H1 (cell line): ENCODE results near the gene SLC13A4. TPM values are rescaled to one million over a fixed set of nuclear protein-coding genes. Genes with fewer than 3 reads are reported as not detected.

Source experiments
- CTCF ChIA-PET: fragments of 300-600 bp; sonication (Branson Sonifier 250); formaldehyde crosslinking; loops from one replicate; lab custom pipeline; 2021; ENCODE audit not compliant: partially characterized antibody; lab: Charles Lee
- POLR2A ChIA-PET: fragments of 300-600 bp; sonication (Branson Sonifier 250); formaldehyde crosslinking; loops from one replicate; lab custom pipeline; 2021; ENCODE audit warnings: inconsistent platforms; ENCODE audit not compliant: partially characterized antibody; lab: Charles Lee
- DNase-seq, 2 experiments: peaks; one replicate each; pipeline versions ENCODE4 v3.0.0 to v3.0.0-alpha.2; 2010 to 2022; ENCODE audit warnings: low spot score in 2 of 2, low read depth in 1 of 2, mixed read lengths in 1 of 2
- FAIRE-seq: peaks from 2 replicates; lab custom pipeline; 2011; peaks lifted over from hg19 to GRCh38; lab: Jason Lieb, UNC
- H2AFZ ChIP-seq: 2 replicates; pipeline ENCODE4 v1.8.1; 2012; ENCODE audit warnings: low read length, inconsistent platforms
- H2AK5ac ChIP-seq: 2 replicates; pipeline ENCODE4 v1.6.1; 2013; ENCODE audit warnings: low read depth, low read length
- H2BK120ac ChIP-seq: replicated peaks from 2 replicates; pipeline ENCODE3; 2013; ENCODE audit warnings: low read depth, low read length, inconsistent platforms
- H2BK12ac ChIP-seq: 2 replicates; pipeline ENCODE4 v1.6.1; 2013; ENCODE audit warnings: low read depth, low read length
- H2BK15ac ChIP-seq: 2 replicates; pipeline ENCODE4 v1.6.1; 2013; ENCODE audit warnings: low read length
- H2BK20ac ChIP-seq: 2 replicates; pipeline ENCODE4 v1.6.1; 2013; ENCODE audit warnings: low read length
- H2BK5ac ChIP-seq: 2 replicates; pipeline ENCODE4 v1.6.1; 2013; ENCODE audit warnings: low read depth, low read length
- H3K14ac ChIP-seq: 2 replicates; pipeline ENCODE4 v1.6.1; 2013; ENCODE audit warnings: inconsistent platforms; ENCODE audit not compliant: insufficient read length
- H3K18ac ChIP-seq: 2 replicates; pipeline ENCODE4 v1.6.1; 2013; ENCODE audit warnings: low read length; ENCODE audit errors: extremely low read depth
- H3K23ac ChIP-seq: 2 replicates; pipeline ENCODE4 v1.6.1; 2013; ENCODE audit warnings: inconsistent platforms; ENCODE audit not compliant: insufficient read length
- H3K23me2 ChIP-seq: 2 replicates; pipeline ENCODE4 v1.6.1; 2013; ENCODE audit warnings: low read depth, low read length
- H3K27ac ChIP-seq: 2 replicates; pipeline ENCODE4 v1.6.1; 2011; ENCODE audit warnings: low read depth, low read length, inconsistent platforms
- H3K27me3 ChIP-seq, 4 experiments: replicated peaks in 1 of 4; 1 replicate in 1 of 4; 2 replicates in 3 of 4; pipeline versions ENCODE4 v1.6.1 to v1.8.1; 2011 to 2013; ENCODE audit warnings: low read length in 3 of 4, mild to moderate bottlenecking in 3 of 4, inconsistent platforms in 2 of 4, mixed read lengths in 2 of 4, moderate library complexity in 1 of 4; ENCODE audit not compliant: control insufficient read depth in 3 of 4, insufficient read depth in 3 of 4; ENCODE audit errors: extremely low read depth in 1 of 4
- H3K36me3 ChIP-seq, 4 experiments: 2 replicates each; pipeline versions ENCODE4 v1.6.1 to v1.8.1; 2011 to 2013; ENCODE audit warnings: mild to moderate bottlenecking in 4 of 4, low read length in 3 of 4, moderate library complexity in 2 of 4, control low read depth in 1 of 4, inconsistent platforms in 1 of 4; ENCODE audit not compliant: insufficient read depth in 4 of 4, control insufficient read depth in 2 of 4
- H3K4ac ChIP-seq: replicated peaks from 2 replicates; pipeline ENCODE3; 2013; ENCODE audit warnings: low read length, low read depth, mixed read lengths, inconsistent platforms; ENCODE audit not compliant: insufficient read length
- H3K4me1 ChIP-seq, 4 experiments: replicated peaks in 1 of 4; 1 replicate in 1 of 4; 2 replicates in 3 of 4; pipeline versions ENCODE4 v1.6.1 to v1.8.1; 2011 to 2013; ENCODE audit warnings: low read length in 3 of 4, inconsistent platforms in 2 of 4, mixed read lengths in 1 of 4; ENCODE audit not compliant: insufficient read depth in 4 of 4, control insufficient read depth in 3 of 4
- H3K4me2 ChIP-seq, 2 experiments: 2 replicates each; pipeline versions ENCODE4 v1.6.1 to v1.8.1; 2011 to 2013; ENCODE audit warnings: low read depth in 2 of 2, low read length in 2 of 2, control low read depth in 1 of 2, inconsistent platforms in 1 of 2, mild to moderate bottlenecking in 1 of 2; ENCODE audit not compliant: insufficient read depth in 1 of 2
- H3K4me3 ChIP-seq, 4 experiments: fragments of 200-600, 300-600 bp in 1 of 4; sonication (generic), shearing (Covaris generic), sonication (Bioruptor Twin) in 1 of 4; 2 replicates each; pipeline versions ENCODE4 v1.5.1 to v1.8.1; 2011 to 2016; ENCODE audit warnings: low read length in 4 of 4, low read depth in 3 of 4, control low read depth in 2 of 4, inconsistent platforms in 2 of 4, mild to moderate bottlenecking in 2 of 4, mixed read lengths in 1 of 4, moderate library complexity in 1 of 4; ENCODE audit not compliant: insufficient read depth in 2 of 4; ENCODE audit errors: extremely low read depth in 1 of 4
- H3K56ac ChIP-seq: replicated peaks from 2 replicates; pipeline ENCODE3; 2013; ENCODE audit warnings: low read depth, mild to moderate bottlenecking, mixed read lengths, low read length, inconsistent platforms; ENCODE audit not compliant: insufficient read length
- H3K79me1 ChIP-seq: 2 replicates; pipeline ENCODE4 v1.6.1; 2013; ENCODE audit warnings: low read depth, low read length, control low read depth
- H3K79me2 ChIP-seq, 2 experiments: 2 replicates each; pipeline versions ENCODE4 v1.6.1 to v1.8.1; 2012 to 2013; ENCODE audit warnings: low read length in 2 of 2, mild to moderate bottlenecking in 2 of 2, inconsistent platforms in 1 of 2; ENCODE audit not compliant: insufficient read depth in 2 of 2, control insufficient read depth in 1 of 2
- H3K9ac ChIP-seq, 4 experiments: replicated peaks in 1 of 4; 1 replicate in 1 of 4; 2 replicates in 3 of 4; pipeline versions ENCODE4 v1.6.1 to v1.8.1; 2011 to 2013; ENCODE audit warnings: low read depth in 3 of 4, low read length in 3 of 4, control low read depth in 2 of 4, mild to moderate bottlenecking in 2 of 4, moderate library complexity in 2 of 4, inconsistent platforms in 1 of 4; ENCODE audit errors: extremely low read depth in 1 of 4
- H3K9me3 ChIP-seq, 2 experiments: 2 replicates each; pipeline versions ENCODE4 v1.6.1 to v1.8.1; 2012 to 2013; ENCODE audit warnings: mild to moderate bottlenecking in 2 of 2, moderate library complexity in 2 of 2, control low read depth in 1 of 2, inconsistent platforms in 1 of 2, low read depth in 1 of 2, low read length in 1 of 2, mixed read lengths in 1 of 2; ENCODE audit not compliant: insufficient read depth in 2 of 2
- H4K20me1 ChIP-seq, 2 experiments: replicated peaks in 1 of 2; 2 replicates each; pipeline versions ENCODE3 to v1.8.1; 2011 to 2013; ENCODE audit warnings: inconsistent platforms in 2 of 2, low read length in 2 of 2, mild to moderate bottlenecking in 1 of 2; ENCODE audit not compliant: insufficient read depth in 2 of 2, control insufficient read depth in 1 of 2
- H4K5ac ChIP-seq: 2 replicates; pipeline ENCODE4 v1.6.1; 2013; ENCODE audit warnings: low read length, low read depth, mixed read lengths, inconsistent platforms; ENCODE audit not compliant: insufficient read length
- H4K8ac ChIP-seq: 2 replicates; pipeline ENCODE4 v1.8.0; 2013; ENCODE audit warnings: mild to moderate bottlenecking, moderate library complexity, low read length, inconsistent platforms; ENCODE audit not compliant: insufficient read depth; ENCODE audit errors: extremely low read depth
- H4K91ac ChIP-seq: replicated peaks from 2 replicates; pipeline ENCODE3; 2013; ENCODE audit warnings: low read length, mixed read lengths, inconsistent platforms; ENCODE audit not compliant: insufficient read length
- BCL11A ChIP-seq, 2 experiments: IDR thresholded peaks; one replicate each; pipeline ENCODE4 v1.6.1; 2011; ENCODE audit warnings: low read depth in 2 of 2, low read length in 2 of 2, mild to moderate bottlenecking in 2 of 2
- CTCF ChIP-seq, 3 experiments: IDR thresholded peaks; 1 replicate in 2 of 3; 2 replicates in 1 of 3; pipeline versions ENCODE4 v1.5.1 to v1.6.1; 2011; ENCODE audit warnings: low read length in 3 of 3, mild to moderate bottlenecking in 3 of 3, inconsistent platforms in 2 of 3, low read depth in 1 of 3, moderate library complexity in 1 of 3; ENCODE audit not compliant: insufficient read depth in 1 of 3; ENCODE audit errors: control extremely low read depth in 1 of 3
- NANOG ChIP-seq: IDR thresholded peaks from 2 replicates; pipeline ENCODE4 v1.6.1; 2011; ENCODE audit warnings: low read length, low read depth, mild to moderate bottlenecking, inconsistent platforms; ENCODE audit not compliant: insufficient read depth, poor library complexity, severe bottlenecking
- RXRA ChIP-seq: IDR thresholded peaks from 2 replicates; pipeline ENCODE4 v1.6.1; 2011; ENCODE audit warnings: low read depth, mild to moderate bottlenecking, low read length, moderate library complexity; ENCODE audit not compliant: insufficient read depth
- SRF ChIP-seq: IDR thresholded peaks from 2 replicates; pipeline ENCODE4 v1.6.1; 2011; ENCODE audit warnings: mild to moderate bottlenecking, low read depth, low read length, moderate library complexity
- TBP ChIP-seq: IDR thresholded peaks from 2 replicates; pipeline ENCODE4 v1.6.1; 2011; ENCODE audit warnings: low read depth, low read length, improper control_type of control experiment
- TEAD4 ChIP-seq: IDR thresholded peaks from 2 replicates; pipeline ENCODE4 v1.6.1; 2012; ENCODE audit warnings: low read depth, low read length, inconsistent platforms, mixed read lengths
- YY1 ChIP-seq: IDR thresholded peaks from 2 replicates; pipeline ENCODE4 v1.6.1; 2011; ENCODE audit warnings: low read depth, mild to moderate bottlenecking, low read length
- whole genome bisulfite sequencing, 2 experiments: shearing (Covaris generic) in 1 of 2; methylation state at CpG; one replicate each; pipeline versions ENCODE4 v1.1.6 to v1.1.7; 2013 to 2015; ENCODE audit warnings: low lambda C conversion rate in 2 of 2, mixed read lengths in 2 of 2, inconsistent platforms in 1 of 2, low coverage in 1 of 2, missing lambda C conversion rate in 1 of 2; ENCODE audit not compliant: insufficient replicate concordance in 2 of 2, insufficient coverage in 1 of 2, insufficient read length in 1 of 2; ENCODE audit errors: extremely low coverage in 1 of 2, missing lambda C conversion rate in 1 of 2; 5-methylcytosine and 5-hydroxymethylcytosine counted together
- polyA plus RNA-seq, 7 experiments: library from polyadenylated mRNA; depleted of rRNA in 3 of 7; stranded (reverse) in 5 of 7; unstranded in 2 of 7; fragments of >200 nt in 5 of 7; fragments of 200-250 nt in 2 of 7; gene quantifications; 1 replicate in 5 of 7; 2 replicates in 1 of 7; 4 replicates in 1 of 7; pipeline versions ENCODE4 v1.2.1 to v1.2.3, GENCODE V29; 2011 to 2013; ENCODE audit warnings: missing spikeins in 2 of 7, mixed read lengths in 2 of 7
- total RNA-seq: library from RNA; stranded (reverse); fragmentation: NEBNext Ultra II Directional; extraction: Animal tissue kit (Norgen Biotek cat#: 25700); gene quantifications from 2 replicates; pipeline ENCODE4 v1.2.1, GENCODE V29; 2021

Gene SLC13A4
- total and polyA plus RNA-seq, 2 of the 8 experiments (the other 6 are each of a cell fraction or from before 2014, with no cell fraction given), result 3.9 to 7.5 TPM

- Histone ChIP-seq H4K20me1 (no peaks in the 10 kb centered on the region), H2AFZ (no peak overlapping the region), H2BK120ac (no peak overlapping the region), H4K91ac (no peak overlapping the region), H2BK12ac (no peak overlapping the region), H2BK5ac (no peak overlapping the region), H3K27me3 (no peaks in the 10 kb centered on the region), H4K8ac (no peak overlapping the region), H3K27ac (no peak overlapping the region), H3K79me2 (no peaks in the 10 kb centered on the region), H3K23me2 (no peaks in the 10 kb centered on the region), H3K23ac (no peak overlapping the region), H4K5ac (no peak overlapping the region), H3K4me3 (no peak overlapping the region)
- ChIA-PET POLR2A (interaction anchor here (1.5 kb wide), 1 partner anchor 11 kb away, joined by 3 read pairs; no protein-coding TSS in a partner anchor), CTCF (interaction anchor here (0.7 to 3.7 kb wide), 7 partner anchors 14 to 1472 kb away, joined by 3 to 26 read pairs (median 8); partner anchors contain the start of gene STMP1)
- FAIRE-seq, result no peak
- WGBS, 2 experiments, result 85% methylated on average over 3 of the region's 3 CpGs; no CpG with 5 or more reads in 1 of the 2 experiments
- no peak for TF ChIP-seq YY1
- TF ChIP-seq NANOG, result no peak
- no peak for TF ChIP-seq TBP
- TF ChIP-seq BCL11A (IDR thresholded peaks at IDR 0.05; ENCODE audit: low read depth in 2 of 2, low read length in 2 of 2), result no peak
- TF ChIP-seq TEAD4, result no peak
- TF ChIP-seq RXRA, result no peak
- TF ChIP-seq SRF, result no peak
- no peak for TF ChIP-seq CTCF (IDR thresholded peaks at IDR 0.05; ENCODE audit: control extremely low read depth in 1 of 3, insufficient read depth in 1 of 3, low read depth in 1 of 3, low read length in 3 of 3)
- TF ChIP-seq, all 59 proteins: peak for 0
- no peak overlapping the region for H3K14ac ChIP-seq
- H3K4me1 ChIP-seq, result no peaks in the 10 kb centered on the region
- H3K56ac ChIP-seq, result no peak overlapping the region
- no peak overlapping the region for H3K4ac ChIP-seq
- H3K9me3 ChIP-seq, result no peaks in the 10 kb centered on the region
- no peak overlapping the region for H2BK20ac ChIP-seq
- no peak overlapping the region for H2BK15ac ChIP-seq
- H3K4me2 ChIP-seq, result no peak overlapping the region
- peaks cover 0 to 15% (median 4%) of the 10 kb centered on the region in 4 experiments; a peak in 3 of 8 replicates for H3K36me3 ChIP-seq
- no peak overlapping the region for H3K9ac ChIP-seq
- no peak overlapping the region for H2AK5ac ChIP-seq
- no peaks in the 10 kb centered on the region for H3K79me1 ChIP-seq
- DNase-seq, result no peak
- H3K18ac ChIP-seq, result no peak overlapping the region
These were observed 37.4 kb downstream of the SLC13A4 start for GRCh38 chr7:135690566-135690965.
